Gastrocnemius medialis (tissue), 4 donors: ENCODE measurements around the gene PPARA.

ENCODE experiments used
- POLR2A ChIP-seq, 2 donors: fragments of 450-650 bp; IDR thresholded peaks; one replicate each; pipeline ENCODE4 v1.6.1; 2017; ENCODE audit warnings: antibody characterized with exemption in 2 of 2, mild to moderate bottlenecking in 2 of 2, moderate library complexity in 2 of 2
- TF ChIP-seq, protein P1 (sequence below), 5 experiments: fragments of 450-650 bp in 3 of 5; fragments of 200-600 bp in 2 of 5; sonication (generic) in 2 of 5; IDR thresholded peaks in 4 of 5; conservative IDR thresholded peaks in 1 of 5; 1 replicate in 4 of 5; 2 replicates in 1 of 5; pipeline ENCODE4 v1.5.1; 2016 to 2019; ENCODE audit warnings: antibody characterized with exemption in 5 of 5, mild to moderate bottlenecking in 3 of 5, moderate library complexity in 3 of 5

DNA sequence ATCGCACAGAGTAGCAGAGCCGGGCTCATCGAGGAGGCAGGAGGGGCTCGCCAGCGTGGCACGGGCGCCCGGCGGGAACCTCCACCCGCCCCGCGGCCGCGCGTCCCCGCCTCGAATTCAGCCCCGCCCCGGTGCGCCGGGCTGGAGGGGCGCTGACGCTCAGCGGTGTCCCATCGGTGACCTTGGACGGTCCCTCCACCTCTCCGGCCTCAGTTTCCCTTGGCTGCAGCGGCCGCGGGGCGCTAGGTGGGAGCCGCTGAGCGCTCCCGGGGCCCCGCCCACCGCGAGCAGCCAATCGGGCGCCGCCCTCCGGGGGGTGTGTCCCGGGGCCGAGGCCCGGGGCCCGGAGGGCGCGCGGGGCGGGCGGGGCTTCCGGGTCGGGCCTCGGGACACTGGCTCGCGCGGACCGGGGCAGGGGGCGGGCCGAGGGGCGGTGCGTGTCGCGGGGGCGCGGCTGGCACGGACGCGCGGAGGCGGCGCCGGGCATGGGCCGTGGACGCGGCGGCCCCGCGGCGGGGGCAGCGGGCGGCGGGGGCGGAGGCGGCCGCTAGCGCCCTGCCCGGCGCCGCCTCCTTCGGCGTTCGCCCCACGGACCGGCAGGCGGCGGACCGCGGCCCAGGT, at the start of gene PPARA:
- TF ChIP-seq, protein P1, sequence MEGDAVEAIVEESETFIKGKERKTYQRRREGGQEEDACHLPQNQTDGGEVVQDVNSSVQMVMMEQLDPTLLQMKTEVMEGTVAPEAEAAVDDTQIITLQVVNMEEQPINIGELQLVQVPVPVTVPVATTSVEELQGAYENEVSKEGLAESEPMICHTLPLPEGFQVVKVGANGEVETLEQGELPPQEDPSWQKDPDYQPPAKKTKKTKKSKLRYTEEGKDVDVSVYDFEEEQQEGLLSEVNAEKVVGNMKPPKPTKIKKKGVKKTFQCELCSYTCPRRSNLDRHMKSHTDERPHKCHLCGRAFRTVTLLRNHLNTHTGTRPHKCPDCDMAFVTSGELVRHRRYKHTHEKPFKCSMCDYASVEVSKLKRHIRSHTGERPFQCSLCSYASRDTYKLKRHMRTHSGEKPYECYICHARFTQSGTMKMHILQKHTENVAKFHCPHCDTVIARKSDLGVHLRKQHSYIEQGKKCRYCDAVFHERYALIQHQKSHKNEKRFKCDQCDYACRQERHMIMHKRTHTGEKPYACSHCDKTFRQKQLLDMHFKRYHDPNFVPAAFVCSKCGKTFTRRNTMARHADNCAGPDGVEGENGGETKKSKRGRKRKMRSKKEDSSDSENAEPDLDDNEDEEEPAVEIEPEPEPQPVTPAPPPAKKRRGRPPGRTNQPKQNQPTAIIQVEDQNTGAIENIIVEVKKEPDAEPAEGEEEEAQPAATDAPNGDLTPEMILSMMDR (IDR thresholded peaks at IDR 0.05 in 4 of 5, conservative IDR thresholded peaks at IDR 0.05 in 1 of 5): no peak
- TF ChIP-seq POLR2A (IDR thresholded peaks at IDR 0.05): peak; percentile 83 to 84
